Body of pancreas (tissue), 4 donors: Measurements from ENCODE around the gene MKKS.

Experiments
- CTCF ChIP-seq, 7 experiments: fragments of 450-650 bp in 4 of 7; fragments of 200-600 bp in 3 of 7; sonication (generic) in 3 of 7; IDR thresholded peaks; one replicate each; pipeline ENCODE4 v1.5.1; 2016 to 2019; ENCODE audit warnings: antibody characterized with exemption in 7 of 7
- POLR2A ChIP-seq, 3 donors: fragments of 450-650 bp; IDR thresholded peaks; one replicate each; pipeline ENCODE4 v1.6.1; 2016; ENCODE audit warnings: antibody characterized with exemption in 3 of 3, mild to moderate bottlenecking in 2 of 3

DNA sequence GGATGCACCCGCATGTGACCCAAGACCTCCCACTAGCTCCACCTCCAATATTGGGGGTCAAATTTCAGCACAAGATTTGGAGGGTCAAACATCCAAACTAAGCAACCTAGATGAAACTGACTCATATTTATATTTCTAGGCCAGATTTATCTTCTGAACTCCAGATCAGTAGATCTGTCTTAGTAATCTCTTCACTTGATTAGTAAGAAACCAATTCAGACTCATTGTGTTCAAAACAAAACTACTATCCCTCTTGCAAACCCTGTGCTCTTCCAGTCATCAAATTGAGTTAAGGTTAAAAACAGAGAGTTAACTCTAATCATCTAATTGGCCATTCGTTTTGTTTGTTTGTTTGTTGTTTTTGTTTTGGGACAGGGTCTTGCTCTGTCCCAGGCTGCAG is 43.3 kb downstream of the MKKS start:
- TF ChIP-seq CTCF (IDR thresholded peaks at IDR 0.05) (no peak), POLR2A (IDR thresholded peaks at IDR 0.05) (no peak)
